ENCODE results near the gene FLRT2. TPM values are rescaled to one million over a fixed set of nuclear protein-coding genes. Genes with fewer than 3 reads are reported as not detected.

FLRT2 gene
- total RNA-seq, 1 donor: 39.1 TPM

DNA sequence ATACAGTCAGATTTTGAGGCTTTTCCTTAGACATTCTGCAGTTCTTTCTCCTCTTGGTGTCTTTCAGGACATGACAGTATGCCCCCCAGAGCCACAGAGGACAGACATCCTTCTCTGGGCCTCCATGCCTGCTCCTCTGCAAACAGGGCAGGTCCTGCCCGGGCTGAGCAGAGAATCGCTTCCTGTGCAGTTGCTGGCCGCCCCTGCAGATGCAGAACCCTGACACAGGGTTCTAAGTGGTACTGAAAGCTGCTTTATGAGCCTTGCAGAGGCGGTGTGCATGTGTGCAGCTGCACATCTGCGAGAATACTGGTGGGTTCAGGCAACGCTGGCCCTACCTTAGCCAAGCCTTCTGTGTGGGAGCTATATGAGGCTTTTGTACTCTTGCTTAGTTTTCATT is 54.5 kb downstream of the FLRT2 start:
- Histone ChIP-seq H3K4me2 (ENCODE audit: insufficient read depth, low read length) (no peak overlapping the region), H2AFZ (ENCODE audit: low read length) (peak overlapping the region; percentile 40), H3K4me1 (ENCODE audit: insufficient read depth, low read length) (peaks cover 45% of the 10 kb centered on the region), H3K36me3 (ENCODE audit: insufficient read depth, low read length) (no peaks in the 10 kb centered on the region), H4K20me1 (ENCODE audit: insufficient read depth, low read length) (no peaks in the 10 kb centered on the region), H3K79me2 (ENCODE audit: insufficient read depth, low read length) (peaks cover 31% of the 10 kb centered on the region), H3K4me3 (ENCODE audit: insufficient read depth, low read length) (no peak overlapping the region), H3K27me3 (ENCODE audit: insufficient read depth, low read length) (no peaks in the 10 kb centered on the region), H3K27ac (ENCODE audit: low read depth, low read length) (no peak overlapping the region), H3K9me3 (ENCODE audit: low read depth, low read length) (no peaks in the 10 kb centered on the region)
- TF ChIP-seq, protein P1, sequence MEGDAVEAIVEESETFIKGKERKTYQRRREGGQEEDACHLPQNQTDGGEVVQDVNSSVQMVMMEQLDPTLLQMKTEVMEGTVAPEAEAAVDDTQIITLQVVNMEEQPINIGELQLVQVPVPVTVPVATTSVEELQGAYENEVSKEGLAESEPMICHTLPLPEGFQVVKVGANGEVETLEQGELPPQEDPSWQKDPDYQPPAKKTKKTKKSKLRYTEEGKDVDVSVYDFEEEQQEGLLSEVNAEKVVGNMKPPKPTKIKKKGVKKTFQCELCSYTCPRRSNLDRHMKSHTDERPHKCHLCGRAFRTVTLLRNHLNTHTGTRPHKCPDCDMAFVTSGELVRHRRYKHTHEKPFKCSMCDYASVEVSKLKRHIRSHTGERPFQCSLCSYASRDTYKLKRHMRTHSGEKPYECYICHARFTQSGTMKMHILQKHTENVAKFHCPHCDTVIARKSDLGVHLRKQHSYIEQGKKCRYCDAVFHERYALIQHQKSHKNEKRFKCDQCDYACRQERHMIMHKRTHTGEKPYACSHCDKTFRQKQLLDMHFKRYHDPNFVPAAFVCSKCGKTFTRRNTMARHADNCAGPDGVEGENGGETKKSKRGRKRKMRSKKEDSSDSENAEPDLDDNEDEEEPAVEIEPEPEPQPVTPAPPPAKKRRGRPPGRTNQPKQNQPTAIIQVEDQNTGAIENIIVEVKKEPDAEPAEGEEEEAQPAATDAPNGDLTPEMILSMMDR (IDR thresholded peaks at IDR 0.05; ENCODE audit: extremely low read depth, low read depth, low read length): no peak
- DNase-seq (ENCODE audit: insufficient read length, low spot score, missing footprints): no peak

DNA sequence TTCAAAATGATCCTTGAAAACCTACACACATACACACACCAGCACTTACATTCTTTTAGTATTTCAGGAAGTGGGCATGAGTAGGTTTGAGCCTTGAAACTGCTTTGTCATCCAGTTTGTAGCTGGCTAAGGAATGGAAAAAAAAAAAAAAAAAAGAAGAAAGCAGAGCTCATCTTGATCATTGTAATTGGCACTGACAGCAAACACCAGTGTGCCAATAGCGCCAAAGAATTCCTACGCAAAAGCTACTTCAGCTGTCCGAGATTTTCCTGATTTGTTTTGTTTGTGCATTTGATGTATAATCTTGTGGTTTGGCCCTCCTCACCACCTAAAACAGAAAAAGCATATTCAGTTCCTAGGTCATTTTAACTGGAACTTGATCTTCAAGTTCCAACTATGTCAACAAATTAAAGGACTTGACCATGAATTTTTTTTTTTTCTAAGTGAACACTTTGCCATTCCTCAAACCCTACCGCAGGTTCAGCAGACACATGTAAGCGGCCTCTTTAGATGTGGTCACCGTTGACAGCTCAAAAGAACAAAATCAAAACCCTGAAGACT is 57.3 kb downstream of the FLRT2 start:
- H3K79me2 ChIP-seq (ENCODE audit: insufficient read depth, low read length): peaks cover 30% of the 10 kb centered on the region
- TF ChIP-seq, protein P1 (IDR thresholded peaks at IDR 0.05; ENCODE audit: extremely low read depth, low read depth, low read length): no peak
- no peaks in the 10 kb centered on the region for H3K36me3 ChIP-seq (ENCODE audit: insufficient read depth, low read length)
- peaks cover 32% of the 10 kb centered on the region for H3K4me1 ChIP-seq (ENCODE audit: insufficient read depth, low read length)
- H3K27me3 ChIP-seq (ENCODE audit: insufficient read depth, low read length): no peaks in the 10 kb centered on the region
- H2AFZ ChIP-seq (ENCODE audit: low read length): no peak overlapping the region
- no peaks in the 10 kb centered on the region for H3K9me3 ChIP-seq (ENCODE audit: low read depth, low read length)
- H3K27ac ChIP-seq (ENCODE audit: low read depth, low read length): peak overlapping the region; percentile 87
- peak overlapping the region; percentile 66 for H3K4me2 ChIP-seq (ENCODE audit: insufficient read depth, low read length)
- DNase-seq (ENCODE audit: insufficient read length, low spot score, missing footprints): peak; percentile 55
- no peaks in the 10 kb centered on the region for H4K20me1 ChIP-seq (ENCODE audit: insufficient read depth, low read length)
- H3K4me3 ChIP-seq (ENCODE audit: insufficient read depth, low read length): peak overlapping the region; percentile 45

DNA sequence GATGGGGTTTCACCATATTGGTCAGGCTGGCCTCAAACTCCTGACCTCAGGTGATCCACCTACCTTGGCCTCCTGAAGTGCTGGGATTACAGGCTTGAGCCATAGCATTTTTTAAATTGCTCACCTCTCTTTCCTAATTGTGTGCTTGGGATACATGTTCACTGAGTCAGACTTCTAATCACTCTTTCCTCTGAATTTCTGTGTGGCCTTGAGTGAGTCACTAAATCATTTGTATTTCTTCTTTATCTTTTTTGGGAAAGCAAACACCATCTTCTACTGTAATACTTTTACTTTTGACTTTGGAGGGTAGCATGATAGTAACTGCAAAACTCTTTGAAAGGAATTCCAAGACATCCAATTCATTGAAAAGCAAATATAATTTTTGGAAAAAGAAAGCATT is 60.8 kb downstream of the FLRT2 start:
- TF ChIP-seq, protein P1 (IDR thresholded peaks at IDR 0.05; ENCODE audit: extremely low read depth, low read depth, low read length): no peak
- Histone ChIP-seq H3K4me1 (ENCODE audit: insufficient read depth, low read length) (peaks cover 20% of the 10 kb centered on the region), H2AFZ (ENCODE audit: low read length) (no peak overlapping the region), H3K79me2 (ENCODE audit: insufficient read depth, low read length) (peaks cover 7% of the 10 kb centered on the region), H3K4me3 (ENCODE audit: insufficient read depth, low read length) (no peak overlapping the region), H3K9me3 (ENCODE audit: low read depth, low read length) (no peaks in the 10 kb centered on the region), H4K20me1 (ENCODE audit: insufficient read depth, low read length) (no peaks in the 10 kb centered on the region), H3K4me2 (ENCODE audit: insufficient read depth, low read length) (no peak overlapping the region), H3K27me3 (ENCODE audit: insufficient read depth, low read length) (no peaks in the 10 kb centered on the region), H3K36me3 (ENCODE audit: insufficient read depth, low read length) (no peaks in the 10 kb centered on the region), H3K27ac (ENCODE audit: low read depth, low read length) (no peak overlapping the region)
- peak; percentile 27 for DNase-seq (ENCODE audit: insufficient read length, low spot score, missing footprints)

DNA sequence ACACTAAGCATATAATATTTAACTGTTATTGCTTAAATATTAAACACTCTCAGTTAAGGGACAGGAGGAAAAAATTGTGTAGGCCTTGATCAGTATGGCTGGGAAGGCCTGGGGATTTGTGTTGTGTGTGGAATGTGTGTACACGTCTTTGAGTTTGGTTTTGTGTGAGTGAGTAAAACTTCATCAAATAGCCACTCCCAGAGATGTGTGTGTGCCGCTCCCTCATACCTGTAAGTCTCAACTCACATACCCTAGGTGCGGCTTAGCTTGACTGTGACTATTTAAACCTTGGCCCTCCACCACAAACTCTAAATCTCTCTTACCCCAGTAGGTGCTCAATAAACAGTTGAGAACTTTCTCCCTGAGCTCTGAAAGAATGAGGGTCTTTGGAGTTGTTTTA is 64.3 kb downstream of the FLRT2 start:
- no peaks in the 10 kb centered on the region for H4K20me1 ChIP-seq (ENCODE audit: insufficient read depth, low read length)

More for the DNA sequence above, 64.3 kb downstream of the FLRT2 start:
- Histone ChIP-seq H3K36me3 (ENCODE audit: insufficient read depth, low read length) (no peaks in the 10 kb centered on the region), H2AFZ (ENCODE audit: low read length) (no peak overlapping the region), H3K4me3 (ENCODE audit: insufficient read depth, low read length) (no peak overlapping the region), H3K4me1 (ENCODE audit: insufficient read depth, low read length) (peaks cover 7% of the 10 kb centered on the region), H3K9me3 (ENCODE audit: low read depth, low read length) (no peaks in the 10 kb centered on the region), H3K27me3 (ENCODE audit: insufficient read depth, low read length) (no peaks in the 10 kb centered on the region), H3K27ac (ENCODE audit: low read depth, low read length) (no peak overlapping the region), H3K4me2 (ENCODE audit: insufficient read depth, low read length) (no peak overlapping the region), H3K79me2 (ENCODE audit: insufficient read depth, low read length) (peaks cover 5% of the 10 kb centered on the region)
- TF ChIP-seq, protein P1 (IDR thresholded peaks at IDR 0.05; ENCODE audit: extremely low read depth, low read depth, low read length): no peak
- no peak for DNase-seq (ENCODE audit: insufficient read length, low spot score, missing footprints)
